A549 (cell line): Measurements from ENCODE around the gene CERK. TPM values are rescaled to one million over a fixed set of nuclear protein-coding genes. Genes with fewer than 3 reads are reported as not detected.

Experiments used
- ATAC-seq, 2 experiments: fragments of 200-7000 bp in 1 of 2; fragments of >200 bp in 1 of 2; cut with Nextera tagmentation in 1 of 2; cut with Tn5 transposase in 1 of 2; 3 replicates each; pipeline versions ENCODE4 v1.8.0 to v1.9.1; 2018 to 2020; ENCODE audit warnings: mild to moderate bottlenecking in 1 of 2, moderate library complexity in 1 of 2
- CTCF ChIA-PET: fragments of 300-600 bp; sonication (Branson Sonifier 250); formaldehyde crosslinking; extraction: SDS; loops from one replicate; lab custom pipeline; 2021; ENCODE audit warnings: antibody characterized with exemption, inconsistent platforms; lab: Yijun Ruan, JAX
- POLR2A ChIA-PET: fragments of 350-600 bp; formaldehyde crosslinking; extraction: SDS; loops from one replicate; lab custom pipeline; 2021; ENCODE audit warnings: antibody characterized with exemption, inconsistent platforms; lab: Yijun Ruan, JAX
- DNase-seq, 2 experiments: peaks; one replicate each; pipeline versions ENCODE4 v3.0.0 to v3.0.0-alpha.2; 2011 to 2016; ENCODE audit warnings: low read depth in 1 of 2, low spot score in 1 of 2
- FAIRE-seq: peaks from 2 replicates; lab custom pipeline; 2011; peaks lifted over from hg19 to GRCh38; lab: Jason Lieb, UNC
- H3K27ac ChIP-seq, 2 experiments: fragments of >200 bp; sonication (Bioruptor Twin); formaldehyde crosslinking; 3 replicates each; pipeline ENCODE4 v1.5.1; 2016 to 2017
- H3K4me1 ChIP-seq: fragments of >200 bp; sonication (Bioruptor Twin); formaldehyde crosslinking; 3 replicates; pipeline ENCODE4 v1.6.1; 2016
- H3K4me2 ChIP-seq: fragments of >200 bp; sonication (Bioruptor Twin); formaldehyde crosslinking; 3 replicates; pipeline ENCODE4 v1.6.1; 2016
- H3K4me3 ChIP-seq: fragments of >200 bp; sonication (Bioruptor Twin); formaldehyde crosslinking; 3 replicates; pipeline ENCODE4 v1.5.1; 2016
- H3K9me3 ChIP-seq: fragments of >200 bp; sonication (Bioruptor Twin); formaldehyde crosslinking; 3 replicates; pipeline ENCODE4 v1.6.1; 2016
- BCL3 ChIP-seq: fragments of >200 bp; sonication (Bioruptor Twin); formaldehyde crosslinking; IDR thresholded peaks from 3 replicates; pipeline ENCODE4 v1.6.1; 2016
- CBX2 ChIP-seq: fragments of 200-600 bp; sonication (generic); IDR thresholded peaks from 2 replicates; pipeline ENCODE4 v1.6.1; 2016; ENCODE audit warnings: low read depth, mild to moderate bottlenecking, borderline replicate concordance
- CBX8 ChIP-seq: fragments of 200-600 bp; sonication (generic); IDR thresholded peaks from 2 replicates; pipeline ENCODE4 v1.6.1; 2016
- CEBPB ChIP-seq, 2 experiments: fragments of >200 bp in 1 of 2; sonication (Bioruptor Twin) in 1 of 2; formaldehyde crosslinking in 1 of 2; IDR thresholded peaks; 2 replicates each; pipeline ENCODE4 v1.6.1; 2012 to 2016
- CTCF ChIP-seq: fragments of >200 bp; sonication (Bioruptor Twin); formaldehyde crosslinking; IDR thresholded peaks from 3 replicates; pipeline ENCODE4 v1.5.1; 2016
- ELK1 ChIP-seq: fragments of 150-350 bp; IDR thresholded peaks from 2 replicates; pipeline ENCODE4 v1.6.1; 2014; ENCODE audit warnings: low read depth, mild to moderate bottlenecking, low read length
- GATA3 ChIP-seq: IDR thresholded peaks from 2 replicates; pipeline ENCODE4 v1.6.1; 2012; ENCODE audit warnings: borderline replicate concordance
- HES2 ChIP-seq: fragments of >200 bp; sonication (Bioruptor Twin); formaldehyde crosslinking; IDR thresholded peaks from 2 replicates; pipeline ENCODE4 v1.6.1; 2016
- JUN ChIP-seq, 2 experiments: fragments of >200 bp; sonication (Bioruptor Twin); formaldehyde crosslinking; IDR thresholded peaks; 2 replicates in 1 of 2; 3 replicates in 1 of 2; pipeline ENCODE4 v1.6.1; 2016 to 2017
- JUNB ChIP-seq: fragments of >200 bp; sonication (Bioruptor Twin); formaldehyde crosslinking; IDR thresholded peaks from 2 replicates; pipeline ENCODE4 v1.6.1; 2016
- MAX ChIP-seq: IDR thresholded peaks from 2 replicates; pipeline ENCODE4 v1.6.1; 2012
- MAZ ChIP-seq: fragments of 150-350 bp; IDR thresholded peaks from 2 replicates; pipeline ENCODE4 v1.6.1; 2014; ENCODE audit warnings: antibody characterized with exemption, low read depth, low read length, borderline replicate concordance
- NFE2L2 ChIP-seq: fragments of 150-350 bp; conservative IDR thresholded peaks from 2 replicates; pipeline ENCODE4 v1.6.1; 2014; ENCODE audit warnings: low read length
- PHF8 ChIP-seq: fragments of 200-600 bp; sonication (generic); IDR thresholded peaks from 2 replicates; pipeline ENCODE4 v1.6.1; 2016; ENCODE audit warnings: low read depth, mild to moderate bottlenecking, antibody characterized with exemption, moderate library complexity, borderline replicate concordance
- POLR2A ChIP-seq: IDR thresholded peaks from 2 replicates; pipeline ENCODE4 v1.6.1; 2012; ENCODE audit warnings: mild to moderate bottlenecking, low read length
- POLR2AphosphoS2 ChIP-seq: conservative IDR thresholded peaks from 2 replicates; pipeline ENCODE4 v1.6.1; 2012; ENCODE audit warnings: low read length, improper control_type of control experiment, inconsistent platforms
- REST ChIP-seq: fragments of 200-600 bp; sonication (generic); IDR thresholded peaks from 2 replicates; pipeline ENCODE4 v1.6.1; 2016; ENCODE audit warnings: antibody characterized with exemption, mild to moderate bottlenecking, moderate library complexity
- ZC3H11A ChIP-seq: fragments of 450-650 bp; IDR thresholded peaks from 2 replicates; pipeline ENCODE4 v1.6.1; 2014; ENCODE audit warnings: antibody characterized with exemption, mild to moderate bottlenecking
- ZFP36 ChIP-seq: fragments of 450-650 bp; IDR thresholded peaks from 2 replicates; pipeline ENCODE4 v1.6.1; 2014; ENCODE audit warnings: borderline replicate concordance; ENCODE audit not compliant: partially characterized antibody
- WGBS: methylation state at CpG from one replicate; pipeline ENCODE4 v1.1.6; 2017; ENCODE audit errors: missing lambda C conversion rate; 5-methylcytosine and 5-hydroxymethylcytosine counted together
- polyA plus RNA-seq, 4 experiments: library from polyadenylated mRNA; depleted of rRNA in 3 of 4; stranded (reverse); fragments of >200 nt; fragmentation: RNase III in 1 of 4; extraction: RNeasy Plus Mini Kit Qiagen cat#74134 plus additional on column Dnase treatment in 1 of 4; gene quantifications; 2 replicates in 3 of 4; 3 replicates in 1 of 4; pipeline ENCODE4 v1.2.3, GENCODE V29; 2011 to 2017

Gene CERK
- polyA plus RNA-seq, 2 of the 4 experiments (the other 2 are of a cell fraction) = 13.1 to 15.6 TPM

- 80% methylated on average over 17 of the region's 18 CpGs for WGBS
- CTCF ChIA-PET = no interaction called here
- H3K4me2 ChIP-seq = no peak overlapping the region
- no peak for DNase-seq
- no peak overlapping the region for H3K27ac ChIP-seq
- POLR2A ChIA-PET = no interaction called here
- H3K4me1 ChIP-seq = peaks cover 23% of the 10 kb centered on the region
- TF ChIP-seq JUNB (no peak), HES2 (no peak), GATA3 (no peak), POLR2A (no peak), POLR2AphosphoS2 (no peak), PHF8 (no peak)
- ATAC-seq = no peak; a peak in 1 of 6 replicates
- no peak overlapping the region for H3K4me3 ChIP-seq
- FAIRE-seq = no peak
- H3K9me3 ChIP-seq = no peaks in the 10 kb centered on the region
These were observed 99.2 kb downstream of the CERK start for GRCh38 chr22:46638601-46639431.

DNA sequence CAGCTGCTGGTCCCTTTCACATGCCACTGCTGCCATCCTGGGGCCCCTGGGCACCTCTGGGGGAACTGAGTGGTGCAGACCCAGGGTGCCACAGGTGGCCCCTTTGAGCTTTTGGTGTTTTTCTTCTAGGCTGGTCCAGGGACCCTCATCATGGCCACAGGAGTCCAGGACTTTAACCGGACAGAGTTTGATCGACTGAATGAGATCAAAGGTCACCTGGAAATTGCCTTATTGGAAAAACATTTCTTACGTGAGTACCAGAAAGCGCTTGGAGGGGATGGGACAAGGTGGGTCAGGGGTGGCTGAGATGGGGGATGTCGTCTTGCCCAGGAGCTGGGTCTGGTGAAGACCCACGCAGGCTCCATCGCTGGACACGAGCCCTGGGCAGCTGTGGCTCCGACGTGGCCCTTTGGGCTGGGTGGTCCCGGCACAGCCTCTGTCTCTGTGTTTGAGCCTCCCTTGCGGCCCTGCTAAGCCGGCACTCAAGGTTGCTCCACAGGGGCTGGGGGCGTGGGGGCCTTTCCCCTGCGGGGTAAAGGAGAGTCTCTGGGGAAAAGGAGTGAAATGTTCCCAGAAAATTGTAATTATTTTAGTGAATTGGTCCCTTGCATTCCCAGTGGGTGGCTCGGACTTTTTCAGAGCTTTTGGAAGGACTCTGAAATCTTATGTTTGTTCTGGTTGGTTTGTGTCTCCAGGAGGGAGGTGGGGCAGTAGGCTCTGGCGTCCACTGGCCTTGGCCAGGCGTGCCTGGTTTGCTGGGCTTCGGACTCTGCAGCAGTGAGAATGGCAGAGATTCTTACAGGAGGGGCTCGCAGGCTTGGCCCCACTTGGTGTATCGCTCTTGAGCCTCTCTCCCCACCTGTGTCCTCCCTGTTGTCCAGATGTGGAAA is 100.1 kb downstream of the CERK start:
- H3K27ac ChIP-seq = no peak overlapping the region
- CTCF ChIA-PET = no interaction called here
- H3K4me1 ChIP-seq = peaks cover 23% of the 10 kb centered on the region
- no peak for DNase-seq
- ATAC-seq = no peak
- 91% methylated on average over 16 of the region's 21 CpGs for WGBS
- H3K4me2 ChIP-seq = no peak overlapping the region
- TF ChIP-seq NFE2L2 (no peak), JUN (IDR thresholded peaks at IDR 0.05) (no peak), BCL3 (no peak), ELK1 (no peak), CTCF (no peak), PHF8 (no peak), MAX (no peak), ZC3H11A (no peak), REST (no peak), ZFP36 (no peak), CEBPB (IDR thresholded peaks at IDR 0.05) (no peak), MAZ (no peak), CBX8 (no peak), CBX2 (no peak)
- H3K4me3 ChIP-seq = no peak overlapping the region
- POLR2A ChIA-PET = no interaction called here
- H3K9me3 ChIP-seq = no peaks in the 10 kb centered on the region
- no peak for FAIRE-seq
